Measurements from ENCODE around the gene RUFY1. TPM values are rescaled to one million over a fixed set of nuclear protein-coding genes. Genes with fewer than 3 reads are reported as not detected.

The RUFY1 gene
- total and polyA plus RNA-seq, 7 experiments from 2014 or later = 21.0 to 63.0 (median 46.1) TPM

DNA sequence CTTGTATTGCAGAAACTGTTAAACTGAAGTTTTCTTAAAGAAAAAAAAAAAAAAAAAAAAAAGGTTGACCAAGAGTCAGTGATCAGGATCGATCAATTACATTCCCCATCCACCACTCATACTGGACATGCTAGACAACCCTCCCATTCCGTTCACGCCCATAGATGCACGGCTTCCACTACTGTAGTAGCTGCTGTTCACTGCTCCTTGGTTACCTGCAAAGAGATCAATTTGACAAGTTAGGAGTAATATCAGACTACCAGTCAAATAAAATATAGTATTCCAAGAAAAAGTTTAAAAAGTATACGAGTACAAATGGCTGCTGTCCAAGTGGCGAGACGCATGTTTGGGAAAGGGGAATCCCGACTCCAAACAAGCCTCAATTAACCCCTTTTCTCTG lies 64.4 kb downstream of the RUFY1 start:
- no peak for ATAC-seq
- no peaks in the 10 kb centered on the region for H3K9me3 ChIP-seq (ENCODE audit: control insufficient read depth in 2 of 3, low read length in 3 of 3)
- peaks cover 70 to 97% (median 76%) of the 10 kb centered on the region in 3 experiments for H3K36me3 ChIP-seq (ENCODE audit: control insufficient read depth in 2 of 3, insufficient read depth in 3 of 3, low read length in 3 of 3)
- intact Hi-C loops (cut with micrococcal nuclease) = no loop called here
- peaks cover 37 to 38% of the 10 kb centered on the region in 2 donors for H3K4me1 ChIP-seq (ENCODE audit: control insufficient read depth in 2 of 2, insufficient read depth in 2 of 2, low read length in 2 of 2)
- peak overlapping the region in 1 of 10 donors; percentile 15 for H3K4me3 Mint-ChIP-seq
- H3K27ac ChIP-seq (ENCODE audit: low read depth, low read length) = no peak overlapping the region
- peaks cover 36 to 75% (median 61%) of the 10 kb centered on the region in 5 donors for H3K36me3 Mint-ChIP-seq
- no peak for DNase-seq
- ChIA-PET POLR2A (interaction anchor here (0.6 to 6.2 kb wide), 3 partner anchors 7 to 319 kb away, joined by 4 to 111 read pairs (median 5); partner anchors contain the start of gene HNRNPH1), CTCF (interaction anchor here (0.7 kb wide), 1 partner anchor 76 kb away, joined by 8 read pairs; no protein-coding TSS in a partner anchor)
- no peak overlapping the region for H3K4me3 ChIP-seq (ENCODE audit: low read length)
- no peaks in the 10 kb centered on the region for H3K27me3 Mint-ChIP-seq
- H3K9me3 Mint-ChIP-seq = peaks cover 0 to 7% (median 0%) of the 10 kb centered on the region in 11 donors
- H3K27ac Mint-ChIP-seq = peak overlapping the region in 5 of 9 donors; percentile 26 to 72 (median 36)
- peaks cover 59 to 87% (median 74%) of the 10 kb centered on the region in 7 donors for H3K4me1 Mint-ChIP-seq
- H3K27me3 ChIP-seq (ENCODE audit: control insufficient read depth in 2 of 2, insufficient read depth in 2 of 2, low read length in 2 of 2) = no peaks in the 10 kb centered on the region

DNA sequence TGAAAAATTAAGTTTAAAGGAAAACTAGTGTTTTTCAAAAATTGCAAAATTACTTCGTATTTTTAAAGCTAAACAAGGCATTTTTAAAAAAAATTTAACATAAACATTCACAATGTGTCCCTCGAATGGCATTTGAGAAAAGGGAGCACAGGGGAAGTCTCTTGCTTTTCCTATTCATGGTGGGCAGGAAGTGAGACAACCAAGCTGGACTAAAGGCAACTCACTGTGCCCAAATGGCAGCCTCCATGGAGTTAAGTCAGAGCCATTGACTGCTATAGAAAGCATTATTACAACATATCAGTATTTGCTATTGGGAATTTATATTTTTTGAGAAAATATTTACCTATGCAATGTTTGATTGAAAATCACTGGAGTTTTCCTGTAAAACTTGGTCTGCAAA lies 64.8 kb downstream of the RUFY1 start:
- peak overlapping the region; percentile 8 for H3K27ac ChIP-seq (ENCODE audit: low read depth, low read length)
- peaks cover 57 to 87% (median 75%) of the 10 kb centered on the region in 7 donors for H3K4me1 Mint-ChIP-seq
- intact Hi-C loops (cut with micrococcal nuclease) = no loop called here
- DNase-seq (no peak), ATAC-seq (no peak)
- peaks cover 0 to 7% (median 0%) of the 10 kb centered on the region in 11 donors for H3K9me3 Mint-ChIP-seq
- ChIA-PET POLR2A (interaction anchor here (0.6 to 6.2 kb wide), 3 partner anchors 7 to 59 kb away, joined by 3 to 111 read pairs (median 4); partner anchors contain the start of gene HNRNPH1), CTCF (no interaction called here)
- H3K4me3 ChIP-seq (ENCODE audit: low read length) = no peak overlapping the region
- H3K9me3 ChIP-seq (ENCODE audit: control insufficient read depth in 2 of 3, low read length in 3 of 3) = no peaks in the 10 kb centered on the region
- peaks cover 72 to 95% (median 73%) of the 10 kb centered on the region in 3 experiments for H3K36me3 ChIP-seq (ENCODE audit: control insufficient read depth in 2 of 3, insufficient read depth in 3 of 3, low read length in 3 of 3)
- peaks cover 35 to 77% (median 64%) of the 10 kb centered on the region in 5 donors for H3K36me3 Mint-ChIP-seq
- H3K27me3 ChIP-seq (ENCODE audit: control insufficient read depth in 2 of 2, insufficient read depth in 2 of 2, low read length in 2 of 2) = no peaks in the 10 kb centered on the region
- H3K4me1 ChIP-seq (ENCODE audit: control insufficient read depth in 2 of 2, insufficient read depth in 2 of 2, low read length in 2 of 2) = peaks cover 41% of the 10 kb centered on the region in 2 donors
- H3K27ac Mint-ChIP-seq = peak overlapping the region in 2 of 9 donors; percentile 14 to 26
- H3K4me3 Mint-ChIP-seq = no peak overlapping the region
- H3K27me3 Mint-ChIP-seq = no peaks in the 10 kb centered on the region

DNA sequence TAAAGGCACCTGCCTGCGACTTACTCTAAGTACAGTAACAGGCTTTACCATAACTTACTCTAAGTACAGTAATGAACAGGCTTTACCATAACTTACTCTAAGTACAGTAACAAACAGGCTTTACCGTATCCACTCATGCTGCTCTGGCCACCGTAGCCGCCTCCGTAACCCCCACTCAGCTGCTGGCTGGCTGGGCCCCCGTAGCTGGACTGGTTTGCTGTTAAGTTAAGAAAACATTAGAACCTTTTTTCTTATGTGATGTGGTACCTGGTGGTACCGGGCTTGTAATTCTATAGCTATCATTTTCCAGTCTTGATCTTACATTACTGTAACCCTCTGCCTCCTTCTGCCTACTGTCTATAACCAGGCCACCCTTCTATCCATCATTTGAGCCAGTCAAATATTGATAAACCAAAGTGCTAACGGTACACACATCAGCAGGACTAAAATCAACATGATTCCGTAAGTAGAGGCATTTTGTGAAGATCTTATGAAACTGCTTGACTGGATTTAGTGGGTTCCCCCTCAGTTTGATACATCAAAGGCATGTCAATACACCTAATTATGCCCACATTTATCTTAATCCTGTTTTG lies 65.7 kb downstream of the RUFY1 start:
- H3K27me3 ChIP-seq (ENCODE audit: control insufficient read depth in 2 of 2, insufficient read depth in 2 of 2, low read length in 2 of 2) = no peaks in the 10 kb centered on the region

DNA sequence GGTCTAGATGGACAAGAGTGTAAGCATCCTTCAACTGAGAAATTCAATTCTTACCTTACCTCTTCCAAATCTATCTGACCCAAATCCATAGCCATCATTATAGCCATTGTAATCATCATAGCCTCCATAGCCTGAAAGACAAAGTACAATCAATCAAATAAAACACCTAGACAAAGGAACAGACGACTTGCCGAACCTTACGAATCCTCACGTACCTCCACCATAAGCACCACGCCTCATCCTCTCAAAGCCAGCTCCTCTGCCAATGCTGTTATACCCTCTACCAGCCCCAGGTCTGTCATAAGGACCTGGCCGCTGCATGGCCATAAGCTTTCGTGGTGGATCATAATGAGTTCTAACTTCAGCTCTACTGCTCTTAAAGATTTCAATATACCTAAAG lies 67.6 kb downstream of the RUFY1 start:
- POLR2A ChIA-PET = interaction anchor here (0.7 to 9.5 kb wide), 3 partner anchors 12 to 1616 kb away, joined by 3 to 135 read pairs (median 6); partner anchors contain the start of gene MAML1
- DNase-seq (no peak), ATAC-seq (no peak)
- Histone ChIP-seq H3K9me3 (ENCODE audit: control insufficient read depth in 2 of 3, low read length in 3 of 3) (no peaks in the 10 kb centered on the region), H3K4me1 (ENCODE audit: control insufficient read depth in 2 of 2, insufficient read depth in 2 of 2, low read length in 2 of 2) (peaks cover 59 to 60% of the 10 kb centered on the region in 2 donors), H3K27me3 (ENCODE audit: control insufficient read depth in 2 of 2, insufficient read depth in 2 of 2, low read length in 2 of 2) (no peaks in the 10 kb centered on the region), H3K27ac (ENCODE audit: low read depth, low read length) (peak overlapping the region; percentile 15), H3K4me3 (ENCODE audit: low read length) (no peak overlapping the region), H3K36me3 (ENCODE audit: control insufficient read depth in 2 of 3, insufficient read depth in 3 of 3, low read length in 3 of 3) (peaks cover 71 to 89% (median 87%) of the 10 kb centered on the region in 3 experiments)
- peak overlapping the region; percentile 17 to 82 (median 45) for H3K4me3 Mint-ChIP-seq
- intact Hi-C loops (cut with micrococcal nuclease) = no loop called here
- peaks cover 0 to 10% (median 0%) of the 10 kb centered on the region in 11 donors for H3K9me3 Mint-ChIP-seq
- peaks cover 45 to 83% (median 74%) of the 10 kb centered on the region in 5 donors for H3K36me3 Mint-ChIP-seq
- peaks cover 0 to 1% (median 0%) of the 10 kb centered on the region in 5 donors for H3K27me3 Mint-ChIP-seq
- peak overlapping the region; percentile 33 to 90 (median 69) for H3K27ac Mint-ChIP-seq
- CTCF ChIA-PET = no interaction called here
- peaks cover 64 to 88% (median 77%) of the 10 kb centered on the region in 7 donors for H3K4me1 Mint-ChIP-seq

More for the DNA sequence above, 65.7 kb downstream of the RUFY1 start:
- H3K36me3 ChIP-seq (ENCODE audit: control insufficient read depth in 2 of 3, insufficient read depth in 3 of 3, low read length in 3 of 3) = peaks cover 72 to 95% (median 82%) of the 10 kb centered on the region in 3 experiments
- no peaks in the 10 kb centered on the region for H3K9me3 ChIP-seq (ENCODE audit: control insufficient read depth in 2 of 3, low read length in 3 of 3)
- peaks cover 50% of the 10 kb centered on the region in 2 donors for H3K4me1 ChIP-seq (ENCODE audit: control insufficient read depth in 2 of 2, insufficient read depth in 2 of 2, low read length in 2 of 2)
- peak overlapping the region in 8 of 9 donors; percentile 18 to 77 (median 56) for H3K27ac Mint-ChIP-seq
- H3K36me3 Mint-ChIP-seq = peaks cover 40 to 78% (median 73%) of the 10 kb centered on the region in 5 donors
- intact Hi-C loops (cut with micrococcal nuclease) = no loop called here
- no peaks in the 10 kb centered on the region for H3K27me3 Mint-ChIP-seq
- CTCF ChIA-PET = interaction anchor here (0.6 kb wide), 2 partner anchors 15 to 80 kb away, joined by 5 to 7 read pairs; no protein-coding TSS in a partner anchor
- no peak overlapping the region for H3K4me3 ChIP-seq (ENCODE audit: low read length)
- H3K9me3 Mint-ChIP-seq = peaks cover 0 to 7% (median 0%) of the 10 kb centered on the region in 11 donors
- H3K4me3 Mint-ChIP-seq = peak overlapping the region in 1 of 10 donors; percentile 31
- ATAC-seq (no peak), DNase-seq (no peak)
- POLR2A ChIA-PET = interaction anchor here (0.6 to 9.5 kb wide), 3 partner anchors 6 to 46 kb away, joined by 3 to 135 read pairs (median 111); partner anchors contain the start of gene HNRNPH1
- H3K27ac ChIP-seq (ENCODE audit: low read depth, low read length) = no peak overlapping the region
- H3K4me1 Mint-ChIP-seq = peaks cover 58 to 87% (median 75%) of the 10 kb centered on the region in 7 donors

DNA sequence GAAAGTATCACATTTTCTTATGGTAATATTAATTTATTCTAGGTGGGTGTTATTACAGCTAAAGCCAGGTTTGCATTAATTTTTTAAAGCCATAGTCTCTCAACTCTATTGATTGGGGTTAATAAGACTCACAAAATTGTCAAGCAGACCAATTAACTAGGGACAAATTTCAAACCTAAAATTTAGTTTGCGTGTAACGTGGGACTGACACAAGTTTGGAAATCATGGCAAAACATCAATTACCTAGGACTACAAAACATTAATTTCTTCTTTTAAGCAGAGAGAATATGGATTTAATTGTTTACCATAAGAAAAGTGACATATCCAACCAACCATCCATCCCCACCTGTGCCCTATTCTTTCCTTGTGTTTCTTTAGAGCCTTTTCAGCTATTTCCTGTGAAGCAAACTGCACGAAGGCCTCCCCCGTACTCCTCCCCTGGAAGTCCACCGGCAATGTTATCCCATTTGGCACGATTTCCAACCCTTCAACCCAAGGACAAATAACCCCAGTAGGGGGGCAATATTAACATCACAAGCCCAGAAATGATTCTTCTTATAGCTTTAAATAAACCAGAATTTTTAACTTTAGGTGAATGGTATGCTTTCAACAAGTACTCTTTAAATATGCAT lies 68.7 kb downstream of the RUFY1 start:
- Histone ChIP-seq H3K4me1 (ENCODE audit: control insufficient read depth in 2 of 2, insufficient read depth in 2 of 2, low read length in 2 of 2) (peaks cover 59 to 61% of the 10 kb centered on the region in 2 donors), H3K36me3 (ENCODE audit: control insufficient read depth in 2 of 3, insufficient read depth in 3 of 3, low read length in 3 of 3) (peaks cover 60 to 81% (median 78%) of the 10 kb centered on the region in 3 experiments), H3K27me3 (ENCODE audit: control insufficient read depth in 2 of 2, insufficient read depth in 2 of 2, low read length in 2 of 2) (no peaks in the 10 kb centered on the region), H3K4me3 (ENCODE audit: low read length) (peak overlapping the region; percentile 57), H3K9me3 (ENCODE audit: control insufficient read depth in 2 of 3, low read length in 3 of 3) (no peaks in the 10 kb centered on the region), H3K27ac (ENCODE audit: low read depth, low read length) (peak overlapping the region; percentile 98)
- DNase-seq (no peak), ATAC-seq (no peak)
- ChIA-PET POLR2A (interaction anchor here (1.1 to 9.5 kb wide), 5 partner anchors 6 to 68 kb away, joined by 3 to 135 read pairs (median 64); partner anchors contain the start of gene RUFY1), CTCF (interaction anchor here (0.6 kb wide), 1 partner anchor 178 kb away, joined by 3 read pairs; no protein-coding TSS in a partner anchor)
- H3K27ac Mint-ChIP-seq = peak overlapping the region; percentile 20 to 90 (median 76)
- peak overlapping the region; percentile 79 to 98 (median 86) for H3K4me3 Mint-ChIP-seq
- intact Hi-C loops (cut with micrococcal nuclease) = loop anchor here in 1 of 2 donors (1.0 kb wide), 1 partner anchor 11 kb away; no protein-coding TSS in a partner anchor
- H3K27me3 Mint-ChIP-seq = peaks cover 0 to 8% (median 0%) of the 10 kb centered on the region in 5 donors
- H3K4me1 Mint-ChIP-seq = peaks cover 54 to 84% (median 71%) of the 10 kb centered on the region in 7 donors
- H3K36me3 Mint-ChIP-seq = peaks cover 40 to 79% (median 64%) of the 10 kb centered on the region in 5 donors
- H3K9me3 Mint-ChIP-seq = peaks cover 0 to 16% (median 0%) of the 10 kb centered on the region in 11 donors

DNA sequence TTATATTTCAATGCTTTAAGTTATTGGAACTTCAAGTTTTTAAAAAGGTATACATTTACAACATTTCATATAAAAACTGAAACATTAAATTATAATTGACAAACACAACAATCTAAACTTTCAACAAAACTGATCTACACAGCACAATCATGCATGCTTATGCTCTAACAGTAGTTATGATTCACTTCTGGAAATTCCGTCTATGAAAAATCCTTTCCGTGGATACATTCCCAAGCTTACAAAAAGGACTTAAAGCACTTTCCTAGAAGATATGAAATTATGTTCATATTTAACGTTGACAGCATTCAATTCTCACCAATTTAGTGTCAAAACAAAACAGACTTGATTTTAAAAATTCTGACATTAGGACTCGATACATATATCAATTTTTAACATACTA lies 69.4 kb downstream of the RUFY1 start:
- Mint-ChIP-seq H3K4me3 (peak overlapping the region in 9 of 10 donors; percentile 82 to 99 (median 97)), H3K27me3 (peaks cover 0 to 8% (median 0%) of the 10 kb centered on the region in 5 donors), H3K9me3 (peaks cover 0 to 16% (median 0%) of the 10 kb centered on the region in 11 donors), H3K27ac (peak overlapping the region in 5 of 9 donors; percentile 12 to 99 (median 99)), H3K4me1 (peaks cover 56 to 87% (median 72%) of the 10 kb centered on the region in 7 donors), H3K36me3 (peaks cover 38 to 75% (median 62%) of the 10 kb centered on the region in 5 donors)
- CTCF ChIA-PET = interaction anchor here (1.1 kb wide), 1 partner anchor 8 kb away, joined by 3 read pairs; no protein-coding TSS in a partner anchor
- peak overlapping the region; percentile 57 for H3K4me3 ChIP-seq (ENCODE audit: low read length)
- peaks cover 53 to 74% (median 72%) of the 10 kb centered on the region in 3 experiments for H3K36me3 ChIP-seq (ENCODE audit: control insufficient read depth in 2 of 3, insufficient read depth in 3 of 3, low read length in 3 of 3)
- peaks cover 66 to 67% of the 10 kb centered on the region in 2 donors for H3K4me1 ChIP-seq (ENCODE audit: control insufficient read depth in 2 of 2, insufficient read depth in 2 of 2, low read length in 2 of 2)
- H3K27me3 ChIP-seq (ENCODE audit: control insufficient read depth in 2 of 2, insufficient read depth in 2 of 2, low read length in 2 of 2) = no peaks in the 10 kb centered on the region
- DNase-seq (no peak), ATAC-seq (no peak)
- POLR2A ChIA-PET = interaction anchor here (1.1 to 9.5 kb wide), 7 partner anchors 7 to 69 kb away, joined by 3 to 135 read pairs (median 4); partner anchors contain the start of gene RUFY1
- no peaks in the 10 kb centered on the region for H3K9me3 ChIP-seq (ENCODE audit: control insufficient read depth in 2 of 3, low read length in 3 of 3)
- peak overlapping the region; percentile 98 for H3K27ac ChIP-seq (ENCODE audit: low read depth, low read length)
- intact Hi-C loops (cut with micrococcal nuclease) = loop anchor here (1.0 to 5.0 kb wide), 7 partner anchors 11 to 1643 kb away; partner anchors contain the start of genes CLK4 (in 1 of the 2), CNOT6 (in 1 of the 2), TBC1D9B (in 1 of the 2) and TRIM52 (in 1 of the 2)

Data from naive thymus-derived CD4-positive, alpha-beta T cell (primary cell).